ENCODE measurements around the gene FGF19. TPM values are rescaled to one million over a fixed set of nuclear protein-coding genes. Genes with fewer than 3 reads are reported as not detected.

FGF19 gene, protein sequence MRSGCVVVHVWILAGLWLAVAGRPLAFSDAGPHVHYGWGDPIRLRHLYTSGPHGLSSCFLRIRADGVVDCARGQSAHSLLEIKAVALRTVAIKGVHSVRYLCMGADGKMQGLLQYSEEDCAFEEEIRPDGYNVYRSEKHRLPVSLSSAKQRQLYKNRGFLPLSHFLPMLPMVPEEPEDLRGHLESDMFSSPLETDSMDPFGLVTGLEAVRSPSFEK
- not detected for total RNA-seq

GRCh38 chr11:69703768-69704507 is at the start of gene FGF19:
FGF19 (minus strand) TSS chr11:69704022; CDS start chr11:69703876, 146 bp downstream.
- Mint-ChIP-seq H3K4me1 (peaks cover 5% of the 10 kb centered on the region), H3K36me3 (no peaks in the 10 kb centered on the region), H3K9me3 (no peaks in the 10 kb centered on the region), H3K27me3 (peaks cover 66% of the 10 kb centered on the region), H3K27ac (no peak within 1 kb of the TSS), H3K4me3 (no peak within 1 kb of the TSS)
- POLR2A ChIA-PET, result no interaction called here
- ATAC-seq (ENCODE audit: low read depth) (no peak), DNase-seq (no peak)

GRCh38 chr11:69752890-69753289 is 49.1 kb upstream of the FGF19 start:
- Mint-ChIP-seq H3K4me1 (no peaks in the 10 kb centered on the region), H3K27me3 (no peaks in the 10 kb centered on the region), H3K4me3 (no peak overlapping the region), H3K36me3 (no peaks in the 10 kb centered on the region), H3K27ac (no peak overlapping the region), H3K9me3 (no peaks in the 10 kb centered on the region)
- POLR2A ChIA-PET, result no interaction called here
- ATAC-seq (ENCODE audit: low read depth) (no peak), DNase-seq (no peak)

- POLR2A ChIA-PET, result no interaction called here
- no peak overlapping the region for H3K27ac Mint-ChIP-seq
- no peak for ATAC-seq (ENCODE audit: low read depth)
- no peaks in the 10 kb centered on the region for H3K27me3 Mint-ChIP-seq
- DNase-seq, result no peak
- H3K4me3 Mint-ChIP-seq, result no peak overlapping the region
- no peaks in the 10 kb centered on the region for H3K36me3 Mint-ChIP-seq
- H3K9me3 Mint-ChIP-seq, result no peaks in the 10 kb centered on the region
- no peaks in the 10 kb centered on the region for H3K4me1 Mint-ChIP-seq
Observed at GRCh38 chr11:69750875-69751597, 47.2 kb upstream of the FGF19 start.

DNA sequence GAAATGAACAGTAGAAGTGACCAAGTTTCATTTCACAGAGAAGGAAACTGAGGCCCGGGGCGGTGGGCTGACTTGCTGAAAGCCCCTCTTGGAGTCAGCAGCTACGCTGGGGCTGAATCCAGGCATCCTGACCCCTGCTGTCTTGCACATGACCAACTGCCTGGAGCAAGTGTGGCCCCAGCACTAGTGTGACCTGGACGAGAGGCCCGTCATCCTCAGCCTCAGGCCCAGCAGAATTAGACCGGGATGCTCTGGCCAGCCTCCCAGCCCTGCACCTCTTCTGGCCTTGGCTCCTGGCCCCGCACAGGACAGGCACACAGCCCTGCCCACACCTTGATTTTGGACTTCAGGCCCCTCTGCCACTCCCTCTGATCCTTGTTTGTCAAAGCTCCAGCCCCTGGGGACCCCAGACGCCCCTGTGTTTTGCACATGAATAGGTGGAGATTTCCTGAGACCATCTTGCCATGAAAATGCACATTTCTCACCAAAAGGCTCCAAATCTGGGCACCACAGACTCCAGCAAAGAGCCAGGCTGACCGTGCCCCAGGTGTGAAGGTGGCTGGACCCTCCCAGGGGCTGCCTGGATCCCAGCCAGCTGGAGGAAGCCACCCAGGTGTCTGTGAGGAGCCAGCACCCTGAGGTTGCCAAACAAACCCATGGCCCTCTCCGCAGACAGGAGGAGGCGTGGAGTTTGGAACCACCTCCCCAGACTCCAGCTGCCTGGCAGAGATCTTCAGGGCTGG is 46.5 kb upstream of the FGF19 start:
- Mint-ChIP-seq H3K4me3 (no peak overlapping the region), H3K27ac (no peak overlapping the region), H3K27me3 (no peaks in the 10 kb centered on the region), H3K4me1 (no peaks in the 10 kb centered on the region), H3K36me3 (no peaks in the 10 kb centered on the region), H3K9me3 (no peaks in the 10 kb centered on the region)
- POLR2A ChIA-PET, result no interaction called here
- ATAC-seq (ENCODE audit: low read depth) (no peak), DNase-seq (no peak)

- H3K27ac Mint-ChIP-seq, result no peak overlapping the region
- H3K36me3 Mint-ChIP-seq, result no peaks in the 10 kb centered on the region
- POLR2A ChIA-PET, result no interaction called here
- no peak for DNase-seq
- no peak overlapping the region for H3K4me3 Mint-ChIP-seq
- peaks cover 4% of the 10 kb centered on the region for H3K27me3 Mint-ChIP-seq
- H3K4me1 Mint-ChIP-seq, result no peaks in the 10 kb centered on the region
- no peaks in the 10 kb centered on the region for H3K9me3 Mint-ChIP-seq
- no peak for ATAC-seq (ENCODE audit: low read depth)
Observed at GRCh38 chr11:69748637-69749036, 44.8 kb upstream of the FGF19 start.

- ATAC-seq (ENCODE audit: low read depth) (no peak), DNase-seq (no peak)
- Mint-ChIP-seq H3K4me1 (no peaks in the 10 kb centered on the region), H3K36me3 (no peaks in the 10 kb centered on the region), H3K27ac (no peak overlapping the region), H3K9me3 (no peaks in the 10 kb centered on the region), H3K4me3 (no peak overlapping the region), H3K27me3 (peaks cover 8% of the 10 kb centered on the region)
- POLR2A ChIA-PET, result no interaction called here
Observed at GRCh38 chr11:69746752-69747742, 43.2 kb upstream of the FGF19 start.

DNA sequence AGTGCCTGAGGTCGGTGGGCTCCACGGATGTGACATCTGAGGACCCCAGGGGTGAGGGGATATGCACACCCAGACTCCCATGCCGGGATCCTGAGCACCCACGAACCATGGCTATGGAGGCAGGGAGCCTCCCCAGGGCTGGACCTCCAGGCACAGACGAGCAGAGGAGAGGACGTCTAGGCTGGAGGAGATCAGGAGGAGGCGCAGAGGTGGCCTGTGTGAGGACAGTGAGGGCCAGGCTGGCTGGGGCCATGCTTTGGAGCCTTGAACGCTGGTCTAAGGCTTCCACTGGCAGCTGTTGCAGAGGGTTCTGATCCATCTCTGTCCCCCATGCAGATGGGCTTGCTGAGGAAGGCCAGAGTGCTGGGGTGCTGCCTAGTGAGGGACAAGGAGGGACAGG is 42.3 kb upstream of the FGF19 start:
- DNase-seq, result no peak

GRCh38 chr11:69745201-69745600 is 41.4 kb upstream of the FGF19 start:
- DNase-seq (no peak), ATAC-seq (ENCODE audit: low read depth) (no peak)
- Mint-ChIP-seq H3K4me1 (no peaks in the 10 kb centered on the region), H3K4me3 (no peak overlapping the region), H3K27ac (no peak overlapping the region), H3K36me3 (no peaks in the 10 kb centered on the region), H3K27me3 (peaks cover 10% of the 10 kb centered on the region), H3K9me3 (no peaks in the 10 kb centered on the region)
- POLR2A ChIA-PET, result no interaction called here

More for the DNA sequence above, 42.3 kb upstream of the FGF19 start:
- no peaks in the 10 kb centered on the region for H3K36me3 Mint-ChIP-seq
- no peaks in the 10 kb centered on the region for H3K4me1 Mint-ChIP-seq
- no peak overlapping the region for H3K4me3 Mint-ChIP-seq
- H3K27ac Mint-ChIP-seq, result no peak overlapping the region
- no peaks in the 10 kb centered on the region for H3K9me3 Mint-ChIP-seq
- ATAC-seq (ENCODE audit: low read depth), result no peak
- POLR2A ChIA-PET, result no interaction called here
- peaks cover 10% of the 10 kb centered on the region for H3K27me3 Mint-ChIP-seq

DNA sequence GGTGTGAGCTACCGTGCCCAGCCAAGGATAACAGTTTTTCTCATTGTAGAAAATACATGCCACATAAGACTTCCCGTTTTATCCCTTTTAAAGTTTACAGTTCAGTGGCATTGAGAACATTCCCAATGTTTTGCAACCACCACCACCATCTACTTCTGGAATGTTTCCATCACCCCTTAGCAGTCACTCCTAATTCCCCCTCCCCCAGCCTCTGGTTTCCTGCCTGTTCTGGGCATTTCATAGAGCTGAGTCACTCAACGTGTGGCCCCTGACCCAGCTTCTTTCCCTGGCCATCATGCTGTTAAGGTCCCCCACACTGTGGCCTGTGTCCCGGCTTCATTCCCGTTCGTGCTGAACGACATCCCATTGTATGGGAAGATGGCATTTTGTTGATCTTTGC is 40.6 kb upstream of the FGF19 start:
- H3K4me3 Mint-ChIP-seq, result no peak overlapping the region
- DNase-seq, result no peak
- no peaks in the 10 kb centered on the region for H3K36me3 Mint-ChIP-seq
- no peak overlapping the region for H3K27ac Mint-ChIP-seq
- no peaks in the 10 kb centered on the region for H3K9me3 Mint-ChIP-seq
- ATAC-seq (ENCODE audit: low read depth), result no peak
- peaks cover 10% of the 10 kb centered on the region for H3K27me3 Mint-ChIP-seq
- no peaks in the 10 kb centered on the region for H3K4me1 Mint-ChIP-seq
- POLR2A ChIA-PET, result no interaction called here

GRCh38 chr11:69734841-69735240 is 31.0 kb upstream of the FGF19 start:
- Mint-ChIP-seq H3K36me3 (peaks cover 2% of the 10 kb centered on the region), H3K4me3 (no peak overlapping the region), H3K27me3 (peaks cover 11% of the 10 kb centered on the region), H3K27ac (no peak overlapping the region), H3K4me1 (no peaks in the 10 kb centered on the region), H3K9me3 (peaks cover 5% of the 10 kb centered on the region)
- POLR2A ChIA-PET, result no interaction called here
- DNase-seq, result no peak
- no peak for ATAC-seq (ENCODE audit: low read depth)

DNA sequence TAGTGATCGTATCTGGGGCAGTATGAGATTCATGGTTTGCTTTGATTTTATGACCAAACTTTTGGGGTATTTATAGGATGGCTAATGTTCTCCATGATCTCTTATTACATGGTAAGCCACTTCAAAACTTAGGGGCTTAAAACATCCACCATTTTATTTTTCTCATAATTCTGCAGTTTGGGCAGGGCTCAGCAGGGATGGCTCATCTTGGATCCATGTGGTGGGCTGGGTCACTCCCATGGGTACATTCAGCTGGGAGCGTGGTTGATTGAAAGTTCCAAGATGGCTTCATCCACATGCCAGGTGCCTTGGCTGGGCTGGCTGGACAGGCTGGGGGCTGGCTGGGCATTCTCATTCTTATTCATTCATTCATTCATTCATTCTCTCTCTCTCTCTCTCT is 30.5 kb upstream of the FGF19 start:
- Mint-ChIP-seq H3K36me3 (peaks cover 2% of the 10 kb centered on the region), H3K9me3 (peaks cover 5% of the 10 kb centered on the region), H3K4me3 (no peak overlapping the region), H3K27me3 (peaks cover 15% of the 10 kb centered on the region), H3K27ac (no peak overlapping the region), H3K4me1 (no peaks in the 10 kb centered on the region)
- DNase-seq (no peak), ATAC-seq (ENCODE audit: low read depth) (no peak)
- POLR2A ChIA-PET, result no interaction called here

GRCh38 chr11:69732910-69733309 is 29.1 kb upstream of the FGF19 start:
- Mint-ChIP-seq H3K4me3 (no peak overlapping the region), H3K27me3 (peaks cover 21% of the 10 kb centered on the region), H3K4me1 (no peaks in the 10 kb centered on the region), H3K36me3 (peaks cover 2% of the 10 kb centered on the region), H3K9me3 (peaks cover 5% of the 10 kb centered on the region), H3K27ac (no peak overlapping the region)
- DNase-seq (no peak), ATAC-seq (ENCODE audit: low read depth) (no peak)
- POLR2A ChIA-PET, result no interaction called here

DNA sequence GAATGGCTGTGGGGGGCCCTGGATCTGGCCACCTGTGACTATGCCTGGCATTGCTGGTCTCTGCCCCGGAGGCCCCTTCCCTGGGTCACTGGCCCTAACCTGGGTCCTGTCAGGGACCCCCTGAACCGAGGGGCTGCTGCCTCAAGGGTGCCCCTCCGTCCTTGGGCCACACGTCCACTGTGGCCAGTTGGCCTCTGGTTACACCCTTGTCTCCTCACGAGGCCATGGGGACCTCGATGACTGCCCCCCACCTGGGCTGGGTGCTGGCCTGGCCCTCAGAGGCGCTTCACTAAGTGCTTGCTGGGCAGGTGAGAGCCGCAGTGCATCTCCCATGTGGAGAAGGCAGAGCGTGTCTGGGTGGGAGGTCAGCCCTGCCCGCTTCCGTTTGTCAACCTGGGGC is 27.3 kb upstream of the FGF19 start:
- no peaks in the 10 kb centered on the region for H3K36me3 Mint-ChIP-seq
- H3K27me3 Mint-ChIP-seq, result peaks cover 23% of the 10 kb centered on the region
- no peaks in the 10 kb centered on the region for H3K4me1 Mint-ChIP-seq
- POLR2A ChIA-PET, result no interaction called here
- DNase-seq (no peak), ATAC-seq (ENCODE audit: low read depth) (no peak)
- H3K27ac Mint-ChIP-seq, result no peak overlapping the region
- H3K4me3 Mint-ChIP-seq, result no peak overlapping the region
- H3K9me3 Mint-ChIP-seq, result peaks cover 2% of the 10 kb centered on the region
